ENCODE measurements around the gene PDE4D. TPM values are rescaled to one million over a fixed set of nuclear protein-coding genes. Genes with fewer than 3 reads are reported as not detected.

The PDE4D gene
- total RNA-seq, 2 experiments from 2014 or later = 164 to 175 TPM

GRCh38 chr5:59571067-59571466 is 322.5 kb downstream of the PDE4D start:
- no peak for ATAC-seq (ENCODE audit: poor library complexity)
- CTCF ChIA-PET = no interaction called here

GRCh38 chr5:59569608-59570334 is 323.8 kb downstream of the PDE4D start:
- Mint-ChIP-seq H3K36me3 (ENCODE audit: low read depth) (no peaks in the 10 kb centered on the region), H3K27me3 (no peaks in the 10 kb centered on the region), H3K9me3 (no peaks in the 10 kb centered on the region), H3K4me1 (ENCODE audit: low read depth) (no peaks in the 10 kb centered on the region), H3K27ac (no peak overlapping the region), H3K4me3 (no peak overlapping the region)
- POLR2A ChIA-PET = no interaction called here
- DNase-seq (no peak), ATAC-seq (ENCODE audit: poor library complexity) (no peak)
- Histone ChIP-seq H3K27me3 (ENCODE audit: control insufficient read depth in 1 of 2, insufficient read depth in 2 of 2, low read length in 2 of 2) (no peaks in the 10 kb centered on the region), H3K4me1 (ENCODE audit: insufficient read depth, low read length) (no peaks in the 10 kb centered on the region), H3K36me3 (ENCODE audit: insufficient read depth, low read length) (no peaks in the 10 kb centered on the region), H3K27ac (ENCODE audit: low read depth in 1 of 2, low read length in 2 of 2) (no peak overlapping the region), H3K4me3 (ENCODE audit: low read length) (no peak overlapping the region), H3K9me3 (ENCODE audit: control insufficient read depth in 1 of 2, insufficient read depth in 1 of 2, low read length in 2 of 2) (no peaks in the 10 kb centered on the region)
- CTCF ChIA-PET = no interaction called here
- TF ChIP-seq, protein P1, sequence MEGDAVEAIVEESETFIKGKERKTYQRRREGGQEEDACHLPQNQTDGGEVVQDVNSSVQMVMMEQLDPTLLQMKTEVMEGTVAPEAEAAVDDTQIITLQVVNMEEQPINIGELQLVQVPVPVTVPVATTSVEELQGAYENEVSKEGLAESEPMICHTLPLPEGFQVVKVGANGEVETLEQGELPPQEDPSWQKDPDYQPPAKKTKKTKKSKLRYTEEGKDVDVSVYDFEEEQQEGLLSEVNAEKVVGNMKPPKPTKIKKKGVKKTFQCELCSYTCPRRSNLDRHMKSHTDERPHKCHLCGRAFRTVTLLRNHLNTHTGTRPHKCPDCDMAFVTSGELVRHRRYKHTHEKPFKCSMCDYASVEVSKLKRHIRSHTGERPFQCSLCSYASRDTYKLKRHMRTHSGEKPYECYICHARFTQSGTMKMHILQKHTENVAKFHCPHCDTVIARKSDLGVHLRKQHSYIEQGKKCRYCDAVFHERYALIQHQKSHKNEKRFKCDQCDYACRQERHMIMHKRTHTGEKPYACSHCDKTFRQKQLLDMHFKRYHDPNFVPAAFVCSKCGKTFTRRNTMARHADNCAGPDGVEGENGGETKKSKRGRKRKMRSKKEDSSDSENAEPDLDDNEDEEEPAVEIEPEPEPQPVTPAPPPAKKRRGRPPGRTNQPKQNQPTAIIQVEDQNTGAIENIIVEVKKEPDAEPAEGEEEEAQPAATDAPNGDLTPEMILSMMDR (IDR thresholded peaks at IDR 0.05) = no peak
- intact Hi-C loops (cut with DNase I, micrococcal nuclease) = no loop called here

More at GRCh38 chr5:59571067-59571466, 322.5 kb downstream of the PDE4D start:
- H3K4me3 ChIP-seq (ENCODE audit: low read length) = no peak overlapping the region
- Mint-ChIP-seq H3K4me1 (ENCODE audit: low read depth) (no peaks in the 10 kb centered on the region), H3K27ac (no peak overlapping the region), H3K27me3 (no peaks in the 10 kb centered on the region), H3K9me3 (no peaks in the 10 kb centered on the region), H3K4me3 (no peak overlapping the region), H3K36me3 (ENCODE audit: low read depth) (no peaks in the 10 kb centered on the region)
- no peaks in the 10 kb centered on the region for H3K9me3 ChIP-seq (ENCODE audit: control insufficient read depth in 1 of 2, insufficient read depth in 1 of 2, low read length in 2 of 2)
- DNase-seq = no peak
- POLR2A ChIA-PET = no interaction called here
- intact Hi-C loops (cut with DNase I, micrococcal nuclease) = no loop called here
- no peak overlapping the region for H3K27ac ChIP-seq (ENCODE audit: low read depth in 1 of 2, low read length in 2 of 2)
- H3K4me1 ChIP-seq (ENCODE audit: insufficient read depth, low read length) = no peaks in the 10 kb centered on the region
- TF ChIP-seq, protein P1 (IDR thresholded peaks at IDR 0.05) = no peak
- no peaks in the 10 kb centered on the region for H3K36me3 ChIP-seq (ENCODE audit: insufficient read depth, low read length)
- no peaks in the 10 kb centered on the region for H3K27me3 ChIP-seq (ENCODE audit: control insufficient read depth in 1 of 2, insufficient read depth in 2 of 2, low read length in 2 of 2)

DNA sequence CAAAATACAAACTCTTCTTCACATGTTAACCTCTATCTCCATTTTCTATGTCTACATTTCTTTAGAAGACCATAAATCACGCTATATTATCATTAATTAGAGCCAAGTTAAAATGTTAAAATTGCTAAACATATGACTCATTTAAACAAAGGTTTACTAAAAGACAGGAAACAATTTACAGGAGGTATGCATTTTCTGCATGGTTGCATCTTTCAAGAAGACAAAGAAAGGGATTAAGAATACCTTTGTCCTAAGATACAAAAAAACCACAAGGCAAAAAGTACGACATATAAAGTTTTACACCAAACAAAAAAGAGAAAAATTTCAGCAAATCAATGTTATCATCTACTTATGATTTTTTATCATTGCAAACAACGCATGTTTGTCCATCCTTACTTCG is 324.4 kb downstream of the PDE4D start:
- no peak for DNase-seq
- Histone ChIP-seq H3K4me1 (ENCODE audit: insufficient read depth, low read length) (no peaks in the 10 kb centered on the region), H3K9me3 (ENCODE audit: control insufficient read depth in 1 of 2, insufficient read depth in 1 of 2, low read length in 2 of 2) (no peaks in the 10 kb centered on the region), H3K4me3 (ENCODE audit: low read length) (no peak overlapping the region), H3K27ac (ENCODE audit: low read depth in 1 of 2, low read length in 2 of 2) (no peak overlapping the region), H3K27me3 (ENCODE audit: control insufficient read depth in 1 of 2, insufficient read depth in 2 of 2, low read length in 2 of 2) (no peaks in the 10 kb centered on the region), H3K36me3 (ENCODE audit: insufficient read depth, low read length) (no peaks in the 10 kb centered on the region)
- intact Hi-C loops (cut with DNase I, micrococcal nuclease) = no loop called here
- Mint-ChIP-seq H3K27ac (no peak overlapping the region), H3K27me3 (no peaks in the 10 kb centered on the region), H3K4me1 (ENCODE audit: low read depth) (no peaks in the 10 kb centered on the region), H3K9me3 (no peaks in the 10 kb centered on the region), H3K4me3 (no peak overlapping the region), H3K36me3 (ENCODE audit: low read depth) (no peaks in the 10 kb centered on the region)
- ChIA-PET CTCF (no interaction called here), POLR2A (no interaction called here)
- no peak for ATAC-seq (ENCODE audit: poor library complexity)
- TF ChIP-seq, protein P1 (IDR thresholded peaks at IDR 0.05) = no peak
